ENCODE results near the gene TBC1D7.

Gene TBC1D7

GRCh38 chr6:13328076-13328874 lies at the start of gene TBC1D7:
Gene TBC1D7 (minus strand): TSS chr6:13328537. CDS start chr6:13326898, 1,639 bp downstream.
- peak; percentile 74 for DNase-seq

GRCh38 chr6:13377054-13377758 lies 48.9 kb upstream of the TBC1D7 start:
- DNase-seq: no peak

GRCh38 chr6:13375360-13375878 lies 47.1 kb upstream of the TBC1D7 start:
- no peak for DNase-seq

GRCh38 chr6:13373919-13374318 lies 45.6 kb upstream of the TBC1D7 start:
- DNase-seq: no peak

GRCh38 chr6:13373488-13373886 lies 45.1 kb upstream of the TBC1D7 start:
- no peak for DNase-seq

- no peak for DNase-seq
These were observed 44.6 kb upstream of the TBC1D7 start for GRCh38 chr6:13372688-13373487.

- no peak for DNase-seq
These were observed 43.7 kb upstream of the TBC1D7 start for GRCh38 chr6:13372076-13372475.

- no peak for DNase-seq
These were observed 43.2 kb upstream of the TBC1D7 start for GRCh38 chr6:13371421-13372072.

- no peak for DNase-seq
These were observed 42.3 kb upstream of the TBC1D7 start for GRCh38 chr6:13370623-13371022.

GRCh38 chr6:13369591-13369990 lies 41.3 kb upstream of the TBC1D7 start:
- DNase-seq: no peak

- DNase-seq: no peak
These were observed 40.4 kb upstream of the TBC1D7 start for GRCh38 chr6:13368731-13369115.

GRCh38 chr6:13368079-13368730 lies 39.9 kb upstream of the TBC1D7 start:
- no peak for DNase-seq

GRCh38 chr6:13367396-13367795 lies 39.1 kb upstream of the TBC1D7 start:
- no peak for DNase-seq

GRCh38 chr6:13365320-13365719 lies 37.0 kb upstream of the TBC1D7 start:
- no peak for DNase-seq

GRCh38 chr6:13364842-13365241 lies 36.5 kb upstream of the TBC1D7 start:
- DNase-seq: no peak

- DNase-seq: no peak
These were observed 34.1 kb upstream of the TBC1D7 start for GRCh38 chr6:13362412-13362811.

GRCh38 chr6:13360671-13361540 lies 32.6 kb upstream of the TBC1D7 start:
- DNase-seq: no peak

GRCh38 chr6:13359287-13359686 lies 30.9 kb upstream of the TBC1D7 start:
- DNase-seq: no peak

- no peak for DNase-seq
These were observed 30.2 kb upstream of the TBC1D7 start for GRCh38 chr6:13358511-13358910.

GRCh38 chr6:13357551-13358075 lies 29.3 kb upstream of the TBC1D7 start:
- no peak for DNase-seq
